ENCODE results near the gene HPD.

The HPD gene

GRCh38 chr12:121814429-121815119 lies 44.1 kb downstream of the HPD start:
- no peak overlapping the region for H3K4me3 ChIP-seq (ENCODE audit: low read depth, low read length)
- TF ChIP-seq, protein P1, sequence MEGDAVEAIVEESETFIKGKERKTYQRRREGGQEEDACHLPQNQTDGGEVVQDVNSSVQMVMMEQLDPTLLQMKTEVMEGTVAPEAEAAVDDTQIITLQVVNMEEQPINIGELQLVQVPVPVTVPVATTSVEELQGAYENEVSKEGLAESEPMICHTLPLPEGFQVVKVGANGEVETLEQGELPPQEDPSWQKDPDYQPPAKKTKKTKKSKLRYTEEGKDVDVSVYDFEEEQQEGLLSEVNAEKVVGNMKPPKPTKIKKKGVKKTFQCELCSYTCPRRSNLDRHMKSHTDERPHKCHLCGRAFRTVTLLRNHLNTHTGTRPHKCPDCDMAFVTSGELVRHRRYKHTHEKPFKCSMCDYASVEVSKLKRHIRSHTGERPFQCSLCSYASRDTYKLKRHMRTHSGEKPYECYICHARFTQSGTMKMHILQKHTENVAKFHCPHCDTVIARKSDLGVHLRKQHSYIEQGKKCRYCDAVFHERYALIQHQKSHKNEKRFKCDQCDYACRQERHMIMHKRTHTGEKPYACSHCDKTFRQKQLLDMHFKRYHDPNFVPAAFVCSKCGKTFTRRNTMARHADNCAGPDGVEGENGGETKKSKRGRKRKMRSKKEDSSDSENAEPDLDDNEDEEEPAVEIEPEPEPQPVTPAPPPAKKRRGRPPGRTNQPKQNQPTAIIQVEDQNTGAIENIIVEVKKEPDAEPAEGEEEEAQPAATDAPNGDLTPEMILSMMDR (conservative IDR thresholded peaks at IDR 0.05; ENCODE audit: low read depth, low read length), result no peak
- DNase-seq (ENCODE audit: low read depth), result no peak

- DNase-seq (ENCODE audit: low read depth), result no peak
- H3K4me3 ChIP-seq (ENCODE audit: low read depth, low read length), result no peak overlapping the region
- TF ChIP-seq, protein P1 (conservative IDR thresholded peaks at IDR 0.05; ENCODE audit: low read depth, low read length), result no peak
Observed at GRCh38 chr12:121813951-121814350, 44.7 kb downstream of the HPD start.

DNA sequence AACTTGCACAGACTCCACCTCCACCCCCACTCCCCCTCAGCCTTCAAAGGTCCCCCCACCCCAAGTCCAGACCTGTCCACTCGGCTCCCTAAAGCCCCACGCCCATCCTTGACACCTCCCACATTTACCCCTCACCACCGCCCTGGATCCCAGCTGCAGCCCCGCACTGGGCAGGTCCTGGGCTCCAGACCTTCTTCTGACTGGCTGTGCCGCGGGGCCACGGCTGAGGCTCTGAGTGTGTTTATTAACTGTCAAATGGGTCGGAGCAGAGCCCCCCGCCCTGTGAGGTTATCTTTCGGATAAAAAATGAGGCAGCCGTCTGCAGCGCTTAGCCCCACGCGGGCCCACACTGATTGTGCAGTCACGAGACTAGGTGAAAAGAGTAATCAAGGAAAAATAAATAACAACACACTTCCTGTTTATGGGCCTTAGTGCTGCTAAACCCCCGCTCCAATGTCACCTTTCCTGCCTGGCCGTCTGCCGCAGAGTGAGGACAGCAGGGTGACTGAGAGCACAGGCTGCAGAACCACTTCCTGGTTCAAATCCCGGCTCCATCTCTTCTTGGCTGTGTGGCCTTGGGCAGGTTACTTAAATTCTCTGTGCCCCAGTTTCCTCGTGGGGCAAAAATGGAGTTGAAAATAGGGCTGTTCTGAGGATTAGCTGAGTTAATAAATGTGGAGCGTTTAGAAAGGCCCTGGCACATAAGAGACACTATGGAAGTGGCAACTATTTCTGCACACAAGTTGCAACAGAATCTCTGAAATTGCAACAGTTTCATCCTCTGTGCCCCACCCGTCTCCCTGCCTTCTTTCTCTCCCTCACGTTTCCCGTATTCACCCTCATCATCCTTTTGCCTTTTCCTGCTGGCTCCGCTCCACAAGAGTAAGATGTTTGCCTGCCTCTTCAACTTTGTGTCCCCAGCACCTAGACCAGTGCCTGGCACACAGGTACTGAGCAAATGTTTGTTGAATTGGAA lies 45.5 kb downstream of the HPD start:
- TF ChIP-seq, protein P1 (conservative IDR thresholded peaks at IDR 0.05; ENCODE audit: low read depth, low read length), result no peak
- H3K4me3 ChIP-seq (ENCODE audit: low read depth, low read length), result peak overlapping the region; percentile 67
- DNase-seq (ENCODE audit: low read depth), result no peak

- peak overlapping the region; percentile 67 for H3K4me3 ChIP-seq (ENCODE audit: low read depth, low read length)
- TF ChIP-seq, protein P1 (conservative IDR thresholded peaks at IDR 0.05; ENCODE audit: low read depth, low read length), result peak; percentile 18
- peak; percentile 84 for DNase-seq (ENCODE audit: low read depth)
Observed at GRCh38 chr12:121812320-121812871, 46.3 kb downstream of the HPD start.

DNA sequence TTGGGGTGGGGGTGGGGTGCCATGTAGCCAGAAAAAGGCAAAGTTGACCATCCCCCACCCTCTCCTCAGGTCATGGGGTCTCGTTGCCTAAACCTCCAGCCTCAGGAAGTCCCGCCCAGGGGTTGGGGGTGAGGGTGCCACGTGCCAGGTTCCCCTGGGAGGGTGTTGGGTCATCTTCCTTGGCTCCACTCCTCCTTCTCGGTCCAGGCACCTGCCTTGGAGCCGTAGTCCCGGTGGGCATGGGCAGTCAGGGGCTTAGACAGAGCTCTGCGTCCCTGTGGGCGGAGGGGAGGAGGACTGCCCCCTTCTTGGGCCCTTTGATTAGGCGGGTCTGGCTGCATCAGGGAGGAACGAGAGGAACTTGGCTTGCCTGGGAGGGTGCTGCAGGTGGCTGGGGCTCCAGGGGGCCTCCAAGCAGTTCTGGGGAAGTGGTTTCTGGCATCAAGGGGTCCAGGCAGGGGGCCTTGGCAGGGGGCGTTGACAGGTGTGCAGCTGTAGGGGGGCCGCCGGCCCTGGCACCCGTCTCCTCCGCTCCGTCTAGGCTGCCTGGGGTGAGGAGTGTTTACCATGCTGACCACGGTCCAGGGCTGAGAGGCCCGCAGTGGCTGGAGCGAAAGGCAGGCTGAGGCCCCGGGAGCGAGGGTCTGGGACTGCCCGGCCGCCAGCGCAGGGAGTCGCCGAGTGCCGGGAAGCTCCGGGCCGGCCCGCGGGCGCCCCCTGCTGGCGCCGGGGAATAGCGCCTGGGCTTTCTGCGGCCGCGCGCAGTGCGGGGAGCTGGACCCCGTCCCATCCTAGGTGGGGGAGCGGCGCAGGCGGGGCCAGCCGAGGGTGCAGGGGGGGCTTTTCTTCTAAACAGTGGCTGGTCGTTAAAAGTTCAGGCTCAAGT lies 47.0 kb downstream of the HPD start:
- DNase-seq (ENCODE audit: low read depth), result peak; percentile 72
- TF ChIP-seq, protein P1 (conservative IDR thresholded peaks at IDR 0.05; ENCODE audit: low read depth, low read length), result peak; percentile 58
- H3K4me3 ChIP-seq (ENCODE audit: low read depth, low read length), result peak overlapping the region; percentile 67

- TF ChIP-seq, protein P1 (conservative IDR thresholded peaks at IDR 0.05; ENCODE audit: low read depth, low read length), result no peak
- H3K4me3 ChIP-seq (ENCODE audit: low read depth, low read length), result peak overlapping the region; percentile 67
- no peak for DNase-seq (ENCODE audit: low read depth)
Observed at GRCh38 chr12:121810833-121811433, 47.7 kb downstream of the HPD start.

All from choroid plexus epithelial cell (primary cell).